Fibroblast of lung (primary cell): ENCODE results near the gene CDHR2. TPM values are rescaled to one million over a fixed set of nuclear protein-coding genes. Genes with fewer than 3 reads are reported as not detected.

Experiments
- DNase-seq, 2 donors: peaks; one replicate each; pipeline versions ENCODE4 v3.0.0 to v3.0.0-alpha.2; 2010; ENCODE audit warnings: low read depth in 2 of 2
- H2AFZ ChIP-seq: 2 replicates; pipeline ENCODE4 v1.5.1; 2012; ENCODE audit warnings: low read length, control low read depth, inconsistent platforms
- H3K27ac ChIP-seq: 2 replicates; pipeline ENCODE4 v1.5.1; 2011; ENCODE audit warnings: low read length, control low read depth; ENCODE audit not compliant: insufficient read depth
- H3K27me3 ChIP-seq: 2 replicates; pipeline ENCODE4 v1.5.1; 2011; ENCODE audit warnings: mild to moderate bottlenecking, low read length; ENCODE audit not compliant: control insufficient read depth, insufficient read depth
- H3K36me3 ChIP-seq: 2 replicates; pipeline ENCODE4 v1.5.1; 2011; ENCODE audit warnings: low read length; ENCODE audit not compliant: control insufficient read depth, insufficient read depth
- H3K4me1 ChIP-seq: 2 replicates; pipeline ENCODE4 v1.5.1; 2011; ENCODE audit warnings: low read length; ENCODE audit not compliant: control insufficient read depth, insufficient read depth; ENCODE audit errors: extremely low read depth
- H3K4me2 ChIP-seq: 2 replicates; pipeline ENCODE4 v1.5.1; 2011; ENCODE audit warnings: low read length, control low read depth; ENCODE audit not compliant: insufficient read depth; ENCODE audit errors: extremely low read depth
- H3K4me3 ChIP-seq, 4 experiments: fragments of 200-600 bp in 1 of 4; sonication (generic) in 1 of 4; replicated peaks in 1 of 4; 2 replicates each; pipeline ENCODE4 v1.5.1; 2011 to 2016; ENCODE audit warnings: low read length in 4 of 4, low read depth in 3 of 4, mild to moderate bottlenecking in 3 of 4, control low read depth in 2 of 4, inconsistent platforms in 1 of 4, mixed read lengths in 1 of 4; ENCODE audit not compliant: insufficient read depth in 1 of 4; ENCODE audit errors: control extremely low read depth in 1 of 4
- H3K79me2 ChIP-seq: 2 replicates; pipeline ENCODE4 v1.5.1; 2012; ENCODE audit warnings: mild to moderate bottlenecking, low read length, inconsistent platforms; ENCODE audit not compliant: control insufficient read depth, insufficient read depth
- H3K9ac ChIP-seq: 2 replicates; pipeline ENCODE4 v1.5.1; 2011; ENCODE audit warnings: mild to moderate bottlenecking, low read length, control low read depth; ENCODE audit not compliant: insufficient read depth
- H3K9me3 ChIP-seq: 2 replicates; pipeline ENCODE4 v1.5.1; 2012; ENCODE audit warnings: low read depth, low read length; ENCODE audit not compliant: control insufficient read depth, insufficient read depth
- H4K20me1 ChIP-seq: 2 replicates; pipeline ENCODE4 v1.5.1; 2011; ENCODE audit warnings: low read length; ENCODE audit not compliant: control insufficient read depth, insufficient read depth; ENCODE audit errors: extremely low read depth
- EZH2 ChIP-seq: IDR thresholded peaks from 2 replicates; pipeline ENCODE4 v1.5.1; 2012; ENCODE audit warnings: low read length, control low read depth, mild to moderate bottlenecking; ENCODE audit errors: missing control alignments
- polyA plus RNA-seq, 2 donors: library from polyadenylated mRNA; depleted of rRNA in 1 of 2; stranded (reverse) in 1 of 2; unstranded in 1 of 2; fragments of >200 nt; gene quantifications; 2 replicates each; pipeline ENCODE4 v1.2.1, GENCODE V29; 2011 to 2012; ENCODE audit warnings: missing spikeins in 1 of 2
- total RNA-seq: library from RNA; depleted of rRNA; stranded (reverse); fragments of >200 nt; gene quantifications from 2 replicates; pipeline ENCODE4 v1.2.1, GENCODE V29; 2014
- TF ChIP-seq, protein P1 (sequence below), 2 donors: IDR thresholded peaks in 1 of 2; conservative IDR thresholded peaks in 1 of 2; 1 replicate in 1 of 2; 2 replicates in 1 of 2; pipeline ENCODE4 v1.5.1; 2011 to 2012; ENCODE audit warnings: low read length in 2 of 2, control low read depth in 1 of 2, inconsistent platforms in 1 of 2, low read depth in 1 of 2, mild to moderate bottlenecking in 1 of 2

CDHR2 gene
- total and polyA plus RNA-seq, 2 donors (not counting 1 experiment from before 2014, with no cell fraction given): under 0.01 TPM; not detected in 1

GRCh38 chr5:176644878-176645670, 95.9 kb downstream of the CDHR2 start:
- H2AFZ ChIP-seq: no peak overlapping the region
- TF ChIP-seq EZH2: no peak
- TF ChIP-seq, protein P1, sequence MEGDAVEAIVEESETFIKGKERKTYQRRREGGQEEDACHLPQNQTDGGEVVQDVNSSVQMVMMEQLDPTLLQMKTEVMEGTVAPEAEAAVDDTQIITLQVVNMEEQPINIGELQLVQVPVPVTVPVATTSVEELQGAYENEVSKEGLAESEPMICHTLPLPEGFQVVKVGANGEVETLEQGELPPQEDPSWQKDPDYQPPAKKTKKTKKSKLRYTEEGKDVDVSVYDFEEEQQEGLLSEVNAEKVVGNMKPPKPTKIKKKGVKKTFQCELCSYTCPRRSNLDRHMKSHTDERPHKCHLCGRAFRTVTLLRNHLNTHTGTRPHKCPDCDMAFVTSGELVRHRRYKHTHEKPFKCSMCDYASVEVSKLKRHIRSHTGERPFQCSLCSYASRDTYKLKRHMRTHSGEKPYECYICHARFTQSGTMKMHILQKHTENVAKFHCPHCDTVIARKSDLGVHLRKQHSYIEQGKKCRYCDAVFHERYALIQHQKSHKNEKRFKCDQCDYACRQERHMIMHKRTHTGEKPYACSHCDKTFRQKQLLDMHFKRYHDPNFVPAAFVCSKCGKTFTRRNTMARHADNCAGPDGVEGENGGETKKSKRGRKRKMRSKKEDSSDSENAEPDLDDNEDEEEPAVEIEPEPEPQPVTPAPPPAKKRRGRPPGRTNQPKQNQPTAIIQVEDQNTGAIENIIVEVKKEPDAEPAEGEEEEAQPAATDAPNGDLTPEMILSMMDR (conservative IDR thresholded peaks at IDR 0.05 in 1 of 2, IDR thresholded peaks at IDR 0.05 in 1 of 2; ENCODE audit: low read depth in 1 of 2, low read length in 2 of 2): no peak
- H3K4me1 ChIP-seq: peaks cover 11% of the 10 kb centered on the region
- H3K36me3 ChIP-seq: no peaks in the 10 kb centered on the region
- no peak overlapping the region for H3K27ac ChIP-seq
- no peak overlapping the region for H3K9ac ChIP-seq
- H3K4me3 ChIP-seq: no peak overlapping the region
- H4K20me1 ChIP-seq: no peaks in the 10 kb centered on the region
- H3K9me3 ChIP-seq: no peaks in the 10 kb centered on the region
- DNase-seq: no peak
- no peak overlapping the region for H3K4me2 ChIP-seq
- H3K79me2 ChIP-seq: peaks cover 12% of the 10 kb centered on the region
- H3K27me3 ChIP-seq: no peaks in the 10 kb centered on the region

Other genes with a start within 250 kb of the CDHR2 start
- gene KIAA1191, start 187.6 kb upstream of the CDHR2 start, total RNA-seq: 59.1 and 89.5 TPM in 2 replicates
- gene KIAA1191, start 187.6 kb upstream of the CDHR2 start, polyA plus RNA-seq: 101 and 107 TPM in 2 replicates
- gene ARL10, start 183.9 kb upstream of the CDHR2 start, total RNA-seq: 9.8 and 11.1 TPM in 2 replicates
- gene ARL10, start 183.9 kb upstream of the CDHR2 start, polyA plus RNA-seq: 3.0 and 3.4 TPM in 2 replicates
- gene NOP16, start 160.7 kb upstream of the CDHR2 start, total RNA-seq: 10.3 and 11.1 TPM in 2 replicates
- 26.3 and 49.7 TPM in 2 replicates for gene NOP16, start 160.7 kb upstream of the CDHR2 start, polyA plus RNA-seq
- gene HIGD2A, start 160.6 kb upstream of the CDHR2 start, total RNA-seq: 41.6 and 54.7 TPM in 2 replicates
- 77.6 and 94.9 TPM in 2 replicates for gene HIGD2A, start 160.6 kb upstream of the CDHR2 start, polyA plus RNA-seq
- 74.2 and 94.3 TPM in 2 replicates for gene CLTB, start 132.8 kb upstream of the CDHR2 start, total RNA-seq
- gene CLTB, start 132.8 kb upstream of the CDHR2 start, polyA plus RNA-seq: 90.8 and 116 TPM in 2 replicates
- 35.4 and 38.5 TPM in 2 replicates for gene FAF2, start 101.0 kb upstream of the CDHR2 start, total RNA-seq
- 54.7 and 55.5 TPM in 2 replicates for gene FAF2, start 101.0 kb upstream of the CDHR2 start, polyA plus RNA-seq
- 2.3 and 2.6 TPM in 2 replicates for gene RNF44, start 11.9 kb upstream of the CDHR2 start, total RNA-seq
- gene RNF44, start 11.9 kb upstream of the CDHR2 start, polyA plus RNA-seq: 1.4 and 2.4 TPM in 2 replicates
- 4.9 and 6.3 TPM in 2 replicates for gene GPRIN1, start 60.8 kb downstream of the CDHR2 start, total RNA-seq
- gene GPRIN1, start 60.8 kb downstream of the CDHR2 start, polyA plus RNA-seq: 1.9 and 5.0 TPM in 2 replicates
- 0.17 TPM in 1 of 2 replicates, not detected in the other for gene SNCB, start 81.2 kb downstream of the CDHR2 start, total RNA-seq
- gene SNCB, start 81.2 kb downstream of the CDHR2 start, polyA plus RNA-seq: 0.22 and 2.3 TPM in 2 replicates
- not detected in 2 replicates for gene EIF4E1B, start 81.3 kb downstream of the CDHR2 start, total RNA-seq
- gene EIF4E1B, start 81.3 kb downstream of the CDHR2 start, polyA plus RNA-seq: not detected in 2 replicates
- 29.0 and 35.2 TPM in 2 replicates for gene TSPAN17, start 98.1 kb downstream of the CDHR2 start, total RNA-seq
- gene TSPAN17, start 98.1 kb downstream of the CDHR2 start, polyA plus RNA-seq: 34.8 and 43.5 TPM in 2 replicates